Adrenal gland (tissue), 12 donors: Measurements from ENCODE around the gene MGAT4D. TPM values are rescaled to one million over a fixed set of nuclear protein-coding genes. Genes with fewer than 3 reads are reported as not detected.
"Not testable (repeated sequence)": the region's sequence is repeated elsewhere in the genome, so short reads cannot be mapped to it uniquely, and the experiment has no call there.

Source experiments
- DNase-seq, 7 donors: peaks; one replicate each; pipeline ENCODE4 v3.0.0-alpha.2; 2019 to 2020
- H3K27ac ChIP-seq, 5 donors: fragments of 200-600 bp; sonication (generic) in 4 of 5; 1 replicate in 3 of 5; 2 replicates in 2 of 5; pipeline versions ENCODE4 v1.5.1 to v1.8.0; 2016 to 2020; ENCODE audit warnings: mild to moderate bottlenecking in 1 of 5
- H3K27me3 ChIP-seq: fragments of 200-600 bp; 2 replicates; pipeline ENCODE4 v1.8.0; 2021
- H3K36me3 ChIP-seq, 2 donors: fragments of 200-600 bp; replicated peaks in 1 of 2; 1 replicate in 1 of 2; 2 replicates in 1 of 2; pipeline versions ENCODE4 v1.5.1 to v1.8.0; 2018 to 2022
- H3K4me1 ChIP-seq, 2 donors: fragments of 200-600 bp; replicated peaks in 1 of 2; 1 replicate in 1 of 2; 2 replicates in 1 of 2; pipeline versions ENCODE4 v1.5.1 to v1.8.0; 2018 to 2021
- H3K4me3 ChIP-seq, 4 donors: fragments of 200-600 bp; sonication (generic) in 3 of 4; one replicate each; pipeline ENCODE4 v1.5.1; 2016 to 2018
- H3K9me3 ChIP-seq, 3 donors: fragments of 200-600 bp; sonication (generic) in 1 of 3; replicated peaks in 1 of 3; 1 replicate in 2 of 3; 2 replicates in 1 of 3; pipeline versions ENCODE4 v1.5.1 to v1.8.0; 2016 to 2021
- CTCF ChIP-seq, 6 experiments: fragments of 450-650 bp in 4 of 6; fragments of 200-600 bp in 2 of 6; sonication (generic) in 1 of 6; IDR thresholded peaks; 1 replicate in 5 of 6; 2 replicates in 1 of 6; pipeline versions ENCODE4 v1.5.1 to v1.8.0; 2016 to 2021; ENCODE audit warnings: antibody characterized with exemption in 6 of 6, mild to moderate bottlenecking in 2 of 6, moderate library complexity in 1 of 6
- POLR2A ChIP-seq, 2 donors: fragments of 450-650 bp; IDR thresholded peaks; one replicate each; pipeline ENCODE4 v1.6.1; 2017; ENCODE audit warnings: antibody characterized with exemption in 2 of 2, mild to moderate bottlenecking in 2 of 2, moderate library complexity in 1 of 2
- WGBS, 4 donors: extraction: QIAGEN DNeasy Blood & Tissue Kit in 2 of 4; methylation state at CpG; one replicate each; pipeline versions ENCODE4 v1.1.5 to v1.1.7; 2013 to 2017; 5-methylcytosine and 5-hydroxymethylcytosine counted together
- intact Hi-C, 2 donors: fragments of 100-400 bp; cut with DNase I; formaldehyde crosslinking; loops; one replicate each; pipeline versions ENCODE4 v1.14.1 to v1.15.0; 2022 to 2023
- polyA plus RNA-seq, 3 donors: library from polyadenylated mRNA; stranded (reverse); fragments of 200-250 nt in 2 of 3; fragments of 350-450 nt in 1 of 3; fragmentation: Illumina TruSeq in 1 of 3; extraction: RNeasy Lipid Tissue Mini Kit (QIAGEN cat#74804) in 1 of 3; gene quantifications; one replicate each; pipeline ENCODE4 v1.2.3, GENCODE V29; 2013 to 2014
- total RNA-seq, 9 donors: library from RNA; depleted of rRNA in 4 of 9; stranded (reverse); fragments of >200 nt in 4 of 9; fragments of 120-200 nt in 1 of 9; fragmentation: NEBNext Ultra II Directional in 1 of 9; extraction: Animal tissue kit (Norgen Biotek cat#: 25700) in 1 of 9; gene quantifications; one replicate each; pipeline versions ENCODE4 v1.1.0 to v1.2.4, GENCODE V29; 2013 to 2023
- donor health status: healthy with polysubstance abuse.
- donor health status: Bipolar disorder and iron deficiency.
- donor health status: DM: yes; HTN: yes; CAD: no.
- donor health status: DM: no; HTN: no; CAD: no.
- donor health status: DM: no; HTN: no; CAD: no.
- donor health status: DM: yes; HTN: yes; CAD: no.

The MGAT4D gene
- total and polyA plus RNA-seq, 12 donors: not detected

GRCh38 chr4:140448162-140448561, 49.9 kb downstream of the MGAT4D start:
- Histone ChIP-seq H3K9me3 (no peaks in the 10 kb centered on the region), H3K27me3 (no peaks in the 10 kb centered on the region), H3K4me1 (no peaks in the 10 kb centered on the region), H3K36me3 (no peaks in the 10 kb centered on the region), H3K27ac (no peak overlapping the region), H3K4me3 (no peak overlapping the region)
- intact Hi-C loops: no loop called here
- no peak for DNase-seq
- TF ChIP-seq CTCF (IDR thresholded peaks at IDR 0.05) (no peak), POLR2A (IDR thresholded peaks at IDR 0.05) (no peak)
- WGBS, 4 donors: 39 to 54% (median 49%) methylated on average over 3 of the region's 3 CpGs

DNA sequence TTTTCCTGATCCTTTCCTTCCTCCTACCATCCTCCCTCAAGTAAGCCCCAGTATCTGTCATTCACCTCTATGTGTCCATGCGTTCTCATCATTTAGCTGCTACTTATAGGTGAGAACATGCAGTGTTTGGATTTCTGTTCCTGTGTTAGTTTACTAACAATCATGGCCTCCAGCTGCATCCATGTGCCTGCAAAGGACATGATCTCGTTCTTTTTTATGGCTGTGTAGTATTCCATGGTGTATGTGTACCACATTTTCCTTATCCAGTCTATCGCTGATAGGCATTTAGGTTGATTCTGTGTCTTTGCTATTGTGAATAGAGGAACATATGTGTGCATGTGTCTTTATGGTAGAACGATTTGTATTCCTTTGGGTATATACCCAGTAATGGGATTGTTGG, 53.7 kb downstream of the MGAT4D start:
- DNase-seq, H3K9me3 ChIP-seq, H3K27ac ChIP-seq, H3K27me3 ChIP-seq, H3K4me3 ChIP-seq, H3K4me1 ChIP-seq, H3K36me3 ChIP-seq, intact Hi-C loops: not testable (repeated sequence)
- WGBS, 4 donors: 82 to 88% (median 83%) methylated on average over 4 of the region's 4 CpGs

- Histone ChIP-seq H3K9me3 (no peaks in the 10 kb centered on the region), H3K4me3 (no peak overlapping the region), H3K27me3 (no peaks in the 10 kb centered on the region), H3K36me3 (no peaks in the 10 kb centered on the region), H3K27ac (no peak overlapping the region), H3K4me1 (no peaks in the 10 kb centered on the region)
- TF ChIP-seq CTCF (IDR thresholded peaks at IDR 0.05) (no peak), POLR2A (IDR thresholded peaks at IDR 0.05) (no peak)
- intact Hi-C loops: no loop called here
- DNase-seq: no peak
Measured at GRCh38 chr4:140439644-140440142, 58.4 kb downstream of the MGAT4D start.

DNA sequence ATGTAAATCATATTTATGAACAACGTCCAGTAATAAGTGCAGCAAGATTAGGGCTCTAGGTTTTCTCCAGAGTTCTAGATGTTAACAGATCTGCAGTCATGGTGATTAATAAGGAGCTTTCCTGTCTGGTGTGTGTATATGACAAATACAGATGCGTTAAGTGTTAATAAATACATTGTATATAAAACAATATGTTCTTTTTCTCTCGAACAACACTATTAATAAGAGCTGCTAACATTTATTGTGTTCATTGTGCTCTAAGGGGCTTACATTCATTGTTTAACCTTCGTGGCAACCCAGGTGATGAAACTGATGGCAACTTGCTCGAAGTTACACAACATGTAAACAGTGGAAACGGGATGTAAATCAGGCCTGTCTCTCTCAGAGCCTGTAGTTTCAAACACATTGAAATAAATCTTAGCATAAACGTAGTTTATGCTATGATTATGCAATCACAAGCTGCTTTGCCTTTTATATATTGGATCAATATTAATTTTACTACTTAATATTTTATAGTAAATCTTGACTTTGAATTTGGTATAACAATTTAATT, 70.1 kb downstream of the MGAT4D start:
- no peaks in the 10 kb centered on the region for H3K9me3 ChIP-seq
- no peak overlapping the region for H3K27ac ChIP-seq
- no peaks in the 10 kb centered on the region for H3K36me3 ChIP-seq
- DNase-seq: no peak
- H3K4me1 ChIP-seq: peaks cover 6 to 14% of the 10 kb centered on the region in 2 donors
- intact Hi-C loops: no loop called here
- WGBS, 4 donors: 51 to 56% (median 53%) methylated on average over 7 of the region's 7 CpGs
- peaks cover 7% of the 10 kb centered on the region for H3K27me3 ChIP-seq
- TF ChIP-seq CTCF (IDR thresholded peaks at IDR 0.05) (no peak), POLR2A (IDR thresholded peaks at IDR 0.05) (no peak)
- peak overlapping the region in 2 of 4 donors; percentile 30 to 81 for H3K4me3 ChIP-seq
